ENCODE measurements around the gene RASGRF1.

The RASGRF1 gene

DNA sequence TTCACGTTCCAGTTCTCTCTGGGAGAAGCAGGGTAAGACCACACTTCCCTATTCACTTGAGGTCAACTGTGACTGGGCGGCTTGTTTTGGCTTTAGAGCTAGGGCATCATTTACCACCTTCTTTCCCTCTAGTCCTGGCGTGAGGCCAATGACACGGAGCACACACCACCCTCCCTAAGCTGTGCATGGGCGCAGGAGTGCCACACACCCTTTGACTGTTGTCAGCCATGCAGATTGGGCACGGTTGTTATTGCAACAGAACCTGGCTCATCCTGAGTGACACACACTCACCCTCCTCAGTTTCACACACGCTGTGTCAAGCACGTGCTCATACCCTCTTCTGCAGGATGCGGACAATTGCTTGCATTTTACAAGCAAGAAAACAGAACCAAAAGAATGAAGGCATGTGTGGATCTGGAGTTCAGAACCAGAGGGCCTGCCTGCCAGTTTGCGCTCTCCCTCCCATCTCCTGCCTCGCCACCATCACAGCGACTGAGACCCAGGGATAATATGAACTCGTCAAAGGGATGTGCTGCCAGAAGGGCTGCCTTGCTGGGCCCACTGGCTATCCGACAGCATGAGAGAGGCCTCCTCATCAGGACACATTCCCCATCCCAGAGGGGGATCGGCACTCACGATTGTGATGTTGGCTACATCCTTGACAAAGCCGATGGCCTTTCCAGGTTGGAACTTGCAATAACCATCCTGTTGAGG is 163.3 kb downstream of the RASGRF1 start:
- DNase-seq: no peak

- DNase-seq: no peak
Measured at GRCh38 chr15:78925956-78926743, 164.4 kb downstream of the RASGRF1 start.

GRCh38 chr15:78925076-78925624 is 165.4 kb downstream of the RASGRF1 start:
- DNase-seq: no peak

DNA sequence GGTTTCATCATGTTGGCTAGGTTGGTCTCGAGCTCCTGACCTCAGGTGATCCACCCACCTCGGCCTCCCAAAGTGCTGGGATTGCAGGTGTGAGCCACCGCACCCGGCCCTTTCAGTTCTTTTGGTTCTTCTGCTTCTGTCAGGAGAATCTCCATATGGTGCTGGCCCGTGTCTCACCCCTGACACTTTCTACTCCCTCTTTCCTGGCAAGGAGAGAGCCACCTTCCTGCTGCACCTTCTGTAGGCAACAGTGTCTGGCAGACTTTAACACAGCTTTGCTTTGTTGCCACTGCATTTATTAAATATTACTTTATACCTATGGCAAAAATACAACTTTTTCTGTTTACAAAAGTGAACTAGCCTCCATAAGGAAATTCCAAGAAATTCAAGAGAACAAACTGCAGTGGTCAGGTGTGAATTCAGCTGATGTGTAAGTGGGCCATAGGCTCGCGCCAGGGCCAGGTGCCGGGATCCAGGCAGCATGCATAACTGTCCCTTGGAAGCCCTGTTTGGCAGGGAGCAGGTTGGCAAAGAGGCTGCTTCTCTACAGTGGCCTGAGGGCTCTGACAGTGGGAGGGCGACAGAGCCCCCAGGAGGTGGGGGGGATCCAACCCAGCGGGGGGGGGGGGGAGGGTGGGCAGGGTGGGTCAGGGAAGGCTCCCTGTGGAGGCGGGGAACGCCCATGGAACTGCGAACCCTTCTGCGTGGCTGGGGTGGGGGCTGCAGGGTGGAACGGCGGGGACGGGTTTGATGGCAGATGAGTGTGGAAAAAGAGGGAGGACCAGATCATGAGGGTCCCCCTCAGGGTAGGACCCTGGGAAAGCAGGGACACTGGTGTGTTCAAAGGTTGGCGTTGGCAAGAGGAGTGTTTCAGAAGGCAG is 166.9 kb downstream of the RASGRF1 start:
- DNase-seq: no peak

GRCh38 chr15:78923015-78923414 is 167.6 kb downstream of the RASGRF1 start:
- DNase-seq: no peak

GRCh38 chr15:78922527-78922926 is 168.1 kb downstream of the RASGRF1 start:
- no peak for DNase-seq

GRCh38 chr15:78921940-78922339 is 168.6 kb downstream of the RASGRF1 start:
- DNase-seq: no peak

DNA sequence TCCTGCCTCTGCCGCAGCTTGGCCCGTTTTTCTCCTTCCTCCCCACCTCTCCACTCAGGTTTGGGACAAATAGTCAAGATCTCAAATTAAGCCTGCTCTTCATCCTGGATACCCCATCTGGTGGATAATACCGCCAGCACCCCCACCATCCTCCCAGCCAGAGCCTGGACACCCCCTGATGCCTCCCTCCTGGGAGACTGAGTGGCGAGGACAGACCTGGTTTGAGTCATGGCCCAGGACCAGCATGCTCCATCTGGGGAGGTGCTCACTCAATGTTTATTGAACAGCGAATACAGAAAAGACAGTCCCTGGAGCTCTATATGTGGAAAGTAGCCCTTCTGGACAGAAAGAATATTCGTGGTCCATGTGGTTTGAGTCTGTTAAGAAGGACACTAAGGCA is 169.1 kb downstream of the RASGRF1 start:
- no peak for DNase-seq

GRCh38 chr15:78917888-78918287 is 172.7 kb downstream of the RASGRF1 start:
- no peak for DNase-seq

DNA sequence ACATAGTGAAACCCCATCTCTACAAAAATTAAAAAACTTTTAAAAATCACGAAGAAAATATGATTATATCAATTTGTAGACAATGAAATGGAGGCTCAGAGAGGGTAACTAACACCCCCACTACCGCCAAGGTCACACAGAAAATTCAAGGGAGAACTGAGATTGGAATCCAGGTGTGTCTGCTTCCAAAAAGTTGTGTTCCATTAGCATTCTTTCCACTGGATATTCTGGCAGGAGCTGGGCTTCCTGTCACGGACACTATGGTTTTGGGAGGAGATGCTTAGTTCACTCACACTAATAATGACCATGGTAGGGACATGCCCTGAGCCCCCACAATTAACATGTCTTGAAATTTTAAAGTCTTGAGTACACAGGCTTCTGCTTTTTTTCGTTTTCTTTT is 174.5 kb downstream of the RASGRF1 start:
- DNase-seq: no peak

DNA sequence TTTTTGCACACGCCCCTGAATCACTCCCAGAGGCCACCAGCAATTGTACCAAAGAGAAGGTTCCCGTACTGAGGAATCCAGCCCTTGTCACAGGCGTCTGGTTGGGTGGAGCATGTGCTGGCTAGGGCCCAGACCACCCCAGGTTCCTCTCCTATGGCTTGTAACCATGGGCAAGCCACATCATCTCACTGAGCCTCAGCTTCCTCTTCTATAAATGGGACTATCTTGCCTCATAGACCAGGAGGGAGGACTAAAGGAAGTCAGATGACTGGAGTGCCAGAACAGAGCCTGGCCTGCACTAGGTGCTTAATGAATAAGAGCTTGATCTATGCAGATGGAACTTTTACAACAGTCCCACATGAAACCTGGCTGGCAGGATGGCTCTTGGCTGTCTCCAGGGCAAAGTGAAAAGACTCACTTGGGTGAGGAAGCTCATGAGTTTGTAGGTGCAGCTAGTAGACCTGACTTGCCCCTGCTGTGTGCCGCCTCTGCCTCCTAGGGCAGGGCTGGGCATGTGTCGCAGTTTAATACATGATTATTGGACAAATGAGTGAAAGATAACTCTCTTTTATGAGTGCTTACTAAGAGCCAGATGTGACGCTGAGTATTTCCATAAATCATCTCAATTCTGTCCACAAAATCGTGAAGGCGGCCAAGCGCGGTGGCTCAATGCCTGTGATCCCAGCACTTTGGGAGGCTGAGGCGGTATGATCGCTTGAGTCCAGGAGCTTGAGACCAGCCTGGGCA is 175.1 kb downstream of the RASGRF1 start:
- DNase-seq: no peak

DNA sequence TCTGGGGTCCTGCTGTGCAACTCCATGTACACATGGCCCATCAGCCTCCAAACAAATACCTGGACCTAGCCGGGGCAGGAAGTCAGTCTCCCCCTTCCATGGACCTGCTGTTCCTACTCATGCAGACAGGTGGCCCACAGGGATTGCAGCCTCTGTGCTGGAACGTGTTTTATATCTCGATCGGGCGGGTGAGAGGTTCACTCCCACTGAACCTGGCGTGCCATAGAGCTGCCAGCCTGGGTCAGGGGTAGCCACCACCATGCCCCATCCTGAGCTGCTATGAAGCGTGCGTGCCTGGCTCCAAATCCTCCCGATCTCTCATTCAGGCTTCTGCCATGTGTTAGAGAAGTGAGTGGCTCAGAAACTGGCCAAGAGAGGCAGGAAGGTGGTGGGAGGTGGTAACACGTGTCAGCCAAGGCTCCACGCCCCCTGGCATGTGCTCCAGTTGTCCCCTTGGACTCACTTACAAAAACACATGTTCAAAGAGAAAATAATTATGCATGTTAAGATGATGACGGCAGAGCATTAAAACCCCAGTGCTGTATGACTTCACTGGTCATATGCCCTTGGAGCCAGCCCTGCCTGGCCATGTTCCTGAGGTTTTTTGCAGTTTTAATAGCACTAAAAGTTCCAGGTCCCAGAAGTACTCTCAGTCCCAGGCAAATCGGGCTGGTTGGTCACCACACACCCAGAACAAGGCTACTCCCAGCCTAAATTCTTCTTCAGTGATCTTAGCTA is 176.4 kb downstream of the RASGRF1 start:
- no peak for DNase-seq

DNA sequence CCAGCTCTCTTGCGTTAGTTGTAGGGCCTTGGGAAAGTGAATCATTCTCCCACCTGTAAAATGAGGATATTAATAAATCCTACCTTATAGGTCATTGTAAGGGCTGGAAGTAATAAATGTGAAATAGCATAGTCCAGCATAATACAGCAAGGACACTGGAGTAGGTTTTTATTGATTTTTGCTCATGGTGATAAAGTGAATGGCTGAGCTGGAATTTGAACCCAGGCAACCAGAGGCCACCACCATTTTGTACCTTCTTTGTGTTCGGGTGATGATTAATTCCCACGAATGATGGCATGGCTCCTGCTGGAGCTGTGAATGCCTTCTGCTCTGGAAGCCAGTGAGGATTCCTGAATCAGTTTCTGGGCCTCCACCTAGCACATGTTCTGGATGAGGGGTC is 177.6 kb downstream of the RASGRF1 start:
- DNase-seq: no peak

DNA sequence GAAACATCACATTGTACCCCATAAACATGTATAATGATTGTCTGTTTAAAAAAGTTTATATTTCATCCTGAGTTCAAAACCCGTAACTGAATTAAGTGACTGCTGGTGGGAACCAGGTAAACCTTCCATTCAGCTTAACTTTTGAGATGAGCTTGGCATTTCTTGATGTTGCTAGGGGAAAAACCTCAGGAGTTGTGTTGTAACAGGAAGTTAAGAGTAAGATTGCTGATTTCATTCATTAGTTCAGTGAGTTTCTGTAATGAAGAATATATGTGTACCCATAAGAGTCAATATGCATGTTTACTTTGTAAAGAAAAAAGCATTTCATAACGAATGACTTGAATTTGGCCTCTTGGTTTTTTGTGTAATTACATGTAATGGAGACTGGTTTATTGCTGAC is 178.3 kb downstream of the RASGRF1 start:
- DNase-seq: no peak

- no peak for DNase-seq
Measured at GRCh38 chr15:78910271-78910670, 180.3 kb downstream of the RASGRF1 start.

Measured in NCI-H2029 (cell line).